D721Med (cell line): ENCODE results near the gene TNK2.

ENCODE experiments used
- DNase-seq: peaks from one replicate; pipeline ENCODE4 v3.0.0; 2011; ENCODE audit warnings: low spot score; ENCODE audit not compliant: insufficient read length
- FAIRE-seq: peaks from 2 replicates; lab custom pipeline; 2011; peaks lifted over from hg19 to GRCh38; lab: Jason Lieb, UNC
- TF ChIP-seq, protein P1 (sequence below): IDR thresholded peaks from 2 replicates; pipeline ENCODE4 v1.5.1; 2012; ENCODE audit warnings: mild to moderate bottlenecking, control low read depth; ENCODE audit not compliant: insufficient read depth; ENCODE audit errors: missing control alignments

The TNK2 gene

DNA sequence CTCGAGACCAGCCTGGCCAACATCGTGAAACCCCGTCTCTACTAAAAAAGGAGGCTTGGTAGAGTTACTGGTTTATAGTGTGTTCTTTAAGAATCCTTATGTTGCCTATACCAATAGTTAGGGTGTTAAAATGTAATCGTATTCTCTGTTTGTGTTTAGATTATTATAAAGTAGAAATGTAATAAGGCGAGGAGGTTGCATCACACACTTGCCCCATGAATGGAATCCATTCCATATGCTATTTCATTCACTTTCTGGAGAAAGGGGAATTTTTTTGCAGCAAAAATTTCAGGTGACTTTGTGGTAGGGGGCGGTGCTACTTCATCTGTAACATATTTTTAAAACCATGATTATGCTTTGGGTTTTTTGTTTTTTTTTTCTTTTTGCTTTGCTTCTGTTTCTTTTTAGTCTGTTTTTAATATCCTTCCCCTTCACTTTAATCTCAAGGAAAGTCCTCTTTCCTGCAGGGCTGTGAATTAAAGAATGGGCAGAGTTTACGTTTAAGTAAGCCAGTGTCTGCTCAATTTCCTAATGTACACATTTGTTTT is 63.6 kb downstream of the TNK2 start:
- no peak for DNase-seq
- no peak for FAIRE-seq
- TF ChIP-seq, protein P1, sequence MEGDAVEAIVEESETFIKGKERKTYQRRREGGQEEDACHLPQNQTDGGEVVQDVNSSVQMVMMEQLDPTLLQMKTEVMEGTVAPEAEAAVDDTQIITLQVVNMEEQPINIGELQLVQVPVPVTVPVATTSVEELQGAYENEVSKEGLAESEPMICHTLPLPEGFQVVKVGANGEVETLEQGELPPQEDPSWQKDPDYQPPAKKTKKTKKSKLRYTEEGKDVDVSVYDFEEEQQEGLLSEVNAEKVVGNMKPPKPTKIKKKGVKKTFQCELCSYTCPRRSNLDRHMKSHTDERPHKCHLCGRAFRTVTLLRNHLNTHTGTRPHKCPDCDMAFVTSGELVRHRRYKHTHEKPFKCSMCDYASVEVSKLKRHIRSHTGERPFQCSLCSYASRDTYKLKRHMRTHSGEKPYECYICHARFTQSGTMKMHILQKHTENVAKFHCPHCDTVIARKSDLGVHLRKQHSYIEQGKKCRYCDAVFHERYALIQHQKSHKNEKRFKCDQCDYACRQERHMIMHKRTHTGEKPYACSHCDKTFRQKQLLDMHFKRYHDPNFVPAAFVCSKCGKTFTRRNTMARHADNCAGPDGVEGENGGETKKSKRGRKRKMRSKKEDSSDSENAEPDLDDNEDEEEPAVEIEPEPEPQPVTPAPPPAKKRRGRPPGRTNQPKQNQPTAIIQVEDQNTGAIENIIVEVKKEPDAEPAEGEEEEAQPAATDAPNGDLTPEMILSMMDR, result no peak

GRCh38 chr3:195839260-195840010 is 68.9 kb downstream of the TNK2 start:
- DNase-seq, result no peak

GRCh38 chr3:195838714-195839113 is 69.6 kb downstream of the TNK2 start:
- TF ChIP-seq, protein P1, result no peak
- DNase-seq (no peak), FAIRE-seq (no peak)

More at GRCh38 chr3:195839260-195840010, 68.9 kb downstream of the TNK2 start:
- FAIRE-seq, result no peak
- TF ChIP-seq, protein P1, result no peak

GRCh38 chr3:195836476-195837135 is 71.7 kb downstream of the TNK2 start:
- DNase-seq (no peak), FAIRE-seq (no peak)
- TF ChIP-seq, protein P1, result no peak

- TF ChIP-seq, protein P1, result no peak
- FAIRE-seq (no peak), DNase-seq (no peak)
Measured at GRCh38 chr3:195835791-195836190, 72.6 kb downstream of the TNK2 start.

- TF ChIP-seq, protein P1, result no peak
- FAIRE-seq, result no peak
- no peak for DNase-seq
Measured at GRCh38 chr3:195834675-195835583, 73.4 kb downstream of the TNK2 start.
